ENCODE data around the gene ERRFI1.

ERRFI1 gene

DNA sequence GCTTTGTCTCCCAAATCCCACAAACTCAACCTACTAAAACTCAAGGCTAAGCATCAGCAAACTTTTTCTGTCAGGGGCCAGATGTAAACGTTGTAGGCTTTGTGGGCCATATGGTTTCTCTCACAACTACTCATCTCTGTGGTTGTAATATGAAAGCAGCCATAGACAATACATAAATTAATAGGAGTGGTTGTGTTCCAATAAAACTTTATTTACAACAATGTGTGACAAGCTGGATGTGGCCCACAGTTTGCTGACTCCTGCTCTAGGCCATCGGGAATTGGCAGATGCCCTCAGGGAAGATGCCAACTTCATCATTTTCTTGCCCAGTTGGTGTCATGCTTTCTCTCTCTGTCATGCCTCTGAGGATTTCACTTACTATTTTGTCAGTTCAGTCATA is 17.5 kb upstream of the ERRFI1 start:
- DNase-seq (ENCODE audit: low read depth in 1 of 2, low spot score in 1 of 2): no peak

- no peak for DNase-seq (ENCODE audit: low read depth in 1 of 2, low spot score in 1 of 2)
Observed at GRCh38 chr1:8042134-8042533, 16.0 kb upstream of the ERRFI1 start.

- no peak for DNase-seq (ENCODE audit: low read depth in 1 of 2, low spot score in 1 of 2)
Observed at GRCh38 chr1:8040586-8040985, 14.5 kb upstream of the ERRFI1 start.

DNA sequence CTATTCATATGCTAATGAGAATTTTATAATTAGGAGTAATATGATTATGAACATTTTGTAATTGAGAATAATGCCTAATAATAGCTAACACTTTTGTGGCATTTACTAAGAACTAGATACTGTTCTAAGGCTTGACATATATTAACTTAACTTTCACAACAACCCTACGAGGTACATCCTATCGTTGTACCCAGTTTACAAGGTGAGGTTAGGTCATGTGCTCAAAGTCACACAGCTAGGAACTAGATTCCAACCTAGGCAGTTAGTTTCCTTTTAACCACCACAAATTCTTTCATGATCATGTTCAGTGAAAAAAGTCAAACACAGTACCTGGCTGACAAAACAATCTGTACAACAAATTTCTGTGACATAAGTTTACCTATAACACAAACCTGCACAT is 13.0 kb upstream of the ERRFI1 start:
- no peak for DNase-seq (ENCODE audit: low read depth in 1 of 2, low spot score in 1 of 2)

DNA sequence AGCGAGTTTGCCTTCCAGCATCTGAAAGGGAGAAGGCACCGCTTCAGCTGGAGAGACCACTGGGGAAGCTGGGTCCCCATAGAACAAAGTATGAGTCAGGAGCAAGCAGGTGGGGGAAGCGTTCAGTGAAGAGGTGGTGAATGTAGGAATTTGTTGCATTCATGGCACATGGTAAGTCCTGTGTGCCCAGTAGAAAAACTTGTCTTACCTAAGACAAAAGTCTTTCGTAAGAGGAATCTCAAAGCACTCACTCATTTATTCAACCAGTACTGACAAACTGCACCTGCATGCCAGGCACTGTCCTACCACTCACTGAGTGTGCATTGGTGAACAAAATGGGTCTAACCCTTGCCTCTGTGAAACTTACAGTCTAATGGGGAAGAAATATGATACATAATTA is 9.2 kb upstream of the ERRFI1 start:
- no peak for DNase-seq (ENCODE audit: low read depth in 1 of 2, low spot score in 1 of 2)

DNA sequence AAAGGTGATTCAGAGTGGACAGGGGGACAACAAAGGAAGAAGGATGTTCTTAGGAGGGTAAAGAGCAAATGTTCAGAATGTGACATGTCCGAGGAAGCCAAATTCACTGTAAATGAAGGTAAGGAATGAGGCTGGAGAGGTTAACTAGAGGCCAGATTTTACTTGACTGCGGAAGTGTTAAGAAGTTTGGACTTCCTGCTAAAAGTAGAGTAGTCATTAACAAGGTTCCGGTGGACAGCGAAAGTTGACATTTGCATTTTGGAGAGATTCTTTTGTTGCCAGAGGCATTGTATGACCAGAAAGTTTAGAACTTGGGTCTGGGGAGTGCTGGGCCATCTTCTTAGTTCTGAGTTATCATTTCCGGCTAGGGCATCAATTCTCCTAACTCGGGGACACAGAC is 7.2 kb upstream of the ERRFI1 start:
- no peak for DNase-seq (ENCODE audit: low read depth in 1 of 2, low spot score in 1 of 2)

DNA sequence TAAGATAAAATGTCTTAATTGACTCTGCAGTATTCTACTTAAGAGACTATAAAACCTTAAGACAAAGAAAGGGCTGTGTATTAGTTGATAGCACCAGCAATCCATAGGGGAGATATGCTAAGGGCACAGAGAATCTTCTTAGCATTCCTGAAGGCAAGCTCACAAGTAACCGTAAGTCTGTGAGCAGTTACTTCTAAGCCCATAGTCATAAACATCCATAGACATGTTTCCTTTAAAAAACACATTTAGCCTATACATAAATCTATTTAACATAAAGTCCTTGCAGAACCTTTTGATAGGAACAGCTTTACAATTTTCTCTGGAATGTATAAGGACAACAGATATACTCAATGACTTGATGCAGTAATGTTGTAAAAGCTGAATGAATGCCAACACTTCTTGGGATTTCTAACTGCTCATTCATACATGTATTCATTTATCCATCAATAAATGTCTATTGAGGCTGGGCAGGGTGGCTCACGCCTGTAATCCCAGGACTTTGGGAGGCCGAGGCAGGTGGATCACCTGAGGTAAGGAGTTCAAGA is 6.3 kb upstream of the ERRFI1 start:
- DNase-seq (ENCODE audit: low read depth in 1 of 2, low spot score in 1 of 2): no peak

DNA sequence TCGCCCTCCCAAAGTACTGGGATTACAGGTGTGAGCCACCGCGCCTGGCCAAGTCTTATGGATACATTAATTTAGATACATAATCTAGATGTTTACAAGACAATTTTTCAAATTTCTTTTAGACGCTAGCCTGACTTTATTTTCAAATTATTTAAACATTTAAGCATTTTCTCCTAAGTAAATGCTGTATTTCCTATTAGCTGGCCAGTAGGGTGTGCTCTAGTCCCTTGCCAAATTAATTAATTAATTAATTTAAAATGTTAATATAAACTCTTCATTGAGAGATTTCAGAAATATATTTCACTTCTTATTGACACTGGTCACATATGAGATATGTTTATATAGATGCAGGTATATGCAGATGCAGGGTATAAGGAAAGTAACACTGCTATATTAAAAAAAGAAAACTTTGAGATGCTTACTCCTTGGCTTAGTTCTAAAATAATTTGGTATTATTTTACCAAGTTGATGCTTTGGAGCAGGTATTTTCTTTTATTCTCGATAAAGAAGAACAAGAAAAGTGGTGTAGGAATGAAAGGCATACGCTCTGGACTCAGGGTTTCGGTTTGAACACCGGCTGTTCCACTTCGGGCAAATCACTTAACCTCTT is 5.2 kb upstream of the ERRFI1 start:
- no peak for DNase-seq (ENCODE audit: low read depth in 1 of 2, low spot score in 1 of 2)

DNA sequence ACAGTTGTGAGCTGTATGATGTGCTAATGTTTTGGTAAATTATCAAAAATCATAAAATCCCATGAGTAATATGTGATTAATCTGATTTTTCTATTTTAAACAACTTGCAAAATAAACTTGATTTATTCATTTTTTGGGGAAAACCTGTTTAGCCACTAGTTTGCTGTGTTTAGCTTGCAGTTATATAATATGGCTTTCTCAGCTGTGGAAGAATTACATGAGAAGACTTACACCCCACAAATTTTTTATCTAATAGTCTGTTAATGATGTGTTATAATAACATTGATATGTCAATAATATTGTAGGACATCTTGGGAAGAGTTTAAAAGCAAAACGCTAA is 2.4 kb upstream of the ERRFI1 start:
- no peak for DNase-seq (ENCODE audit: low read depth in 1 of 2, low spot score in 1 of 2)

DNA sequence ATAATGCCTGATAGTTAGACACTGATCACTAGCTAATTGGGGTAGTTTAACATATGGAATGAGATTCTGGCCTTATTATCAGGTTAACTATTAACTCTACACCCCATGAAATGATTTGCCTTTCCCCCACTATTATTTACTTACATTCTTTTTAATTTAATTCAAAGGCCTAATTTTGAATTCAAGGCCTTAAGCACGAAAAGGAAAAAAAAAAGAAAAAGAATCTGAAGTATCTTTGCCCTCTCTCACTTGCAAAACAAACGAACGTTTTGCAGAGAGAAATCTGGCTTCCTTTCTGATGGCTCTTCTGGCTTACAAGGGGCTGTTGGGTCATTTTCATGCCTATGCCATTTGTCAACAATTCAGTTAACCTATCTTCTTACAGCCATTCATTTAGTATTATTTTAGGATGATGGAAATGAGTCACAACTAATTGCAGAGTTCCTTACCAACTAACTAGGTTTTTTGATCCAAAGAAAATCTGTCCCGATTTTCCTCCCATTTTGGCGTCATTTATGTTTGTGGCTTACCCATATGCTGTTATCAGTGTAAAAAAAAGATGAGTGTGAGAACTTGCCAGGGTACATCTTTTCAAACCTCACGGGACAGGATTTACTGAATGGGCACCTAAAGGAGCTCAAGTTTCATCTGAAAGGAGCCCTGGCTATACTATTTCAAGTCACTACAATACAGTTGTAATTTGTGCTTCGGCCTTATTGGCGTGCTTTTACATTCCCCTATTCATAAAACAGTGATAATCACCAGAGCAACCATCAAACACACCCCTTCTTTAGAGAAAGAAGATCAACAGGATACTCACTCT is 1.9 kb upstream of the ERRFI1 start:
- DNase-seq (ENCODE audit: low read depth in 1 of 2, low spot score in 1 of 2): no peak

GRCh38 chr1:8026976-8027747 is 1.1 kb upstream of the ERRFI1 start:
- no peak for DNase-seq (ENCODE audit: low read depth in 1 of 2, low spot score in 1 of 2)

DNA sequence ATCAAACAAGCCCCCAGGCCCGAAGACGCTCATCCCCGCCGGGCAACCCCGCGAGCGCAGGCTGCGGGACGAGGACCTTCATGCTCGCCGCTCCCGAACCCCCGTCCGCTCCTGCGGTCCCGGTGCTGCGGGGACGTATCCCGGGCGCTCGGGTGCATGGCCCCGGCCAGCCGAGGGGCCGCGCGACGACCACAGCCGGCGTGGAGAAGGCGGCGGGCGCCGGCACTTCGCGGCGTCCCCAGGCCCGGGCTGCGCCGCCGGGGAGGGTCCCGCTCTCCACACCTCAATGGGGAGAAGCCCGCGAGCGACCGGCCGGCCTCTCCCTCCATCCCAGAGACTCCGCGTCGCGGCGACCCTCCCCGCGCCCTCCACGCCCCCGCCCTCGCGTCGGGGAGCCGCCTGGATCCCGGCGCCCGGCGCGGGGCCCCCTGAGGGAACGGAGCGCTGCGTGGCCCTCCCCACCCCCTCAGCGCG is 401 bp downstream of the ERRFI1 start:
- no peak for DNase-seq (ENCODE audit: low read depth in 1 of 2, low spot score in 1 of 2)

GRCh38 chr1:8025061-8025670 is 943 bp downstream of the ERRFI1 start:
- no peak for DNase-seq (ENCODE audit: low read depth in 1 of 2, low spot score in 1 of 2)

- DNase-seq (ENCODE audit: low read depth in 1 of 2, low spot score in 1 of 2): no peak
Observed at GRCh38 chr1:8024329-8024728, 1.8 kb downstream of the ERRFI1 start.

- DNase-seq (ENCODE audit: low read depth in 1 of 2, low spot score in 1 of 2): no peak
Observed at GRCh38 chr1:8023995-8024313, 2.2 kb downstream of the ERRFI1 start.

DNA sequence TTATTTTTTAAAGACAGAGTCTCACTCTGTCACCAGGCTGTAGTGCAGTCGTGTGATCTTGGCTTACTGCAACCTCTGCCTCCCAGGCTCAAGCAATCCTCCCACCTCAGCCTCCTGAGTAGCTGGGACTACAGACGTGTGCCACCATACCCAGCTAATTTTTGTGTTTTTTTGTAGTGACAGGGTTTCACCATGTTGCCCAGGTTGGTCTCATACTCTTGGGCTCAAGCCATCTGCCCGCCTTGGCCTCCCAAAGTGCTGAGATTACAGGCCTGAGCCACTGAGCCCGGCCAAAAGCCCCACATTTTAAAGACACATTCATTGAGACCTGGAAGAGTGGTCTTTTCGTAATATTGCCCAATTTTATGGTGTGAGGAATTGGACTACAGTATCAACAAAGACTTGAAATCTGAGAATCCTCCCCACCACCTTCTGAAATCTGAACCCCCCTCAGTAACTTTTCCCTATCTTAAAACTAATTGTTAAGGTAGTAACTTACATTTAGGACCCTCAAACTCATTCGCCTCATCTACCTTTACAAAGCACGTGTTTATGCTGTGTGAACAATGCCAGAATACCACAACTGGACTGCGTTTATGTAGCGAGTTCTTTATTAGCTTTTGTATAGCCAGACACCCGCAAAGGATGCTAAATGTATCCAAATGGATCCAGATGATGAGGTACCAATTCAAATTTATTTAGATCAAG is 2.7 kb downstream of the ERRFI1 start:
- DNase-seq (ENCODE audit: low read depth in 1 of 2, low spot score in 1 of 2): no peak

- no peak for DNase-seq (ENCODE audit: low read depth in 1 of 2, low spot score in 1 of 2)
Observed at GRCh38 chr1:8022395-8023286, 3.5 kb downstream of the ERRFI1 start.

- DNase-seq (ENCODE audit: low read depth in 1 of 2, low spot score in 1 of 2): no peak
Observed at GRCh38 chr1:8021676-8022266, 4.3 kb downstream of the ERRFI1 start.

DNA sequence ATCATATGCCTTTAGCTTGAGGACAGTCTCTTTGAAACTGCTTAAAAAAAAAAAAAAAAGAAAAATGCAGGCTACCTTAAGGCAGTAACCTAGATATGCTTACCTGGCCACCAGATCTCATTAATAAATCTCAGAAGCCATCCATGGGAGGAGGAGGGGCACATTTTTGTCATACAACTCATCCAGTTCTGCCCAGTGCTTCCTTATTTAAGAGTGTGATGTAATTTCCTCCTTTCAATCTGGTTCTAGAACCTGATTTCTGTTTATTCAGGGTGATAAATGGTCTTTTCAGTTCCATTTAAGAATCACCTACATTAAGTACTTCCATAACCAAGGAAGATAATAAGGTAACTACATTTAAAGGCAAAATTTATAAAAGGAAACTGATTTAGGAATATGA is 6.1 kb downstream of the ERRFI1 start:
- DNase-seq (ENCODE audit: low read depth in 1 of 2, low spot score in 1 of 2): no peak

DNA sequence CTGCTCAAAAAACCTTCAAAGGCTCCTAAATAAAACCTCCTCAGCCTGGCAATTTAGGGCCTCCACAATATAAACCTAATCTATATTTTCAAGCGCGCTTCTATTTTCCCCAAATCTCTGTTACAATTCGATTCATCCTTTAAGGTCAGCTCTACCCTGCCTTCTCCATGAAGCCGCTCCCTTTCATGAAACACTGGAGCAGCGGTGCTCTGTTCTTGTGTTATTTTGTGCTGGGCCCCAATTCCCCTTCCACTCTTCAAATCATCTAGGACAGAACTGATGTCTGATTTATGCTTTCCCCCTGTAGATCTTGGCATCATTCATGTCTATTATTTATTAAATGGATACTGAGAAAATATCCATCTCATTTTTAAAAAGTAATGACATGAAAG is 6.9 kb downstream of the ERRFI1 start:
- DNase-seq (ENCODE audit: low read depth in 1 of 2, low spot score in 1 of 2): no peak
